Measurements from ENCODE around the gene CTRB1.
"Not testable (repeated sequence)": the region's sequence is repeated elsewhere in the genome, so short reads cannot be mapped to it uniquely, and the experiment has no call there.

The CTRB1 gene

DNA sequence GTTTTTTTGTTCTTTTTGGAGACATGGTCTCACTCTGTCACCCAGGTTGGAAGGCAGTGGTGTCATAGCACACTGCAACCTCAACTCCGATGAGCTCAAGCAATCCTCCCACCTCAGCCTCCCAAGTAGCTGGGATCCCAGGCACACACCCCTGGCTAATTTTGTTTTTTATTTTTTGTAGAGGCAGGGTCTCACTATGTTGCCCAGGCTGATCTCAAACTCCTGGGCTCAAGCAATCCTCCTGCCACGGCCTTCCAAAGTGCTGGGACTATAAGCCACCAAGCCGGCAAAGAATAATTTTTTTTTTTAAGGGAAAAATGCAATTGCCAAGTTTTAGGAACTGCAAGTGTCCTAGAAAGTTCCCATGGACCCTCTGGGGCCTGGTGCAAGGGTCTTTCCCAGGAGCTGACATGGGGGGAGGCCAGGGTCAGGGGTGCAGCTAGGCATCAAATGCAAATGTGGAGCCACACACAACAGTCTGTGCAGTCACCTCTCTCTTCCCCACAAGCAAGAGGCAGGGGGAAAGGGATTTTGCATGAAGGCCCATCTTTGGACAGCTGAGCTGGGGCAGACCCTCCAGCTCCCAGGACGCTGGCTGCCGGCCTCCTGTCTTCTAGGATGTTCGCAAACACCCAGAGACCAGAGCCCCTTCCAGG, 52.8 kb downstream of the CTRB1 start:
- no peak for TF ChIP-seq CTCF (IDR thresholded peaks at IDR 0.05)
- no peak overlapping the region for H3K27ac ChIP-seq
- no peak for DNase-seq (ENCODE audit: low spot score)
- H3K4me3 ChIP-seq = no peak overlapping the region

DNA sequence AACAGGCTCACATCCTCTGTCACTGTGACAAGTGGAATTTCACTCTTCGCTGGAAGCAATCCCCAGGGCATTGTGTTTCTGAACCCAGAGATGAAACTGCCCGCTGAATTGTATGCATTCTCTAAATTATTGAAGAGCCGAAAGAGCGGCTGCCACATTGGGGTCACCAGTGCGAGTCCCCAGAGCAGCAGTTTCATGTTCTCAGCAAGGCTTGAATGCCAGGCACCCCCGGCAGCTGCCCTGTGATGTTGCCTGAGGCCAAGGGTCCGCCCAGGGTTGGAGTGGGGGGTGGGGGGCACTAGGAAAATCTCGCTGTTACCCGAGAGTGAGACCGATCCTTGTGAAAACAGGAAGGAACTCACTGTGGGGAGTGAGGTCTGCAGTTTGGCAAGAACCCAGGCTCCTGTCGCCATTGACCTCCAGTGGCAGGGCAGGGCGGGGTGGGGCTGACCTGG, 53.3 kb downstream of the CTRB1 start:
- TF ChIP-seq CTCF (IDR thresholded peaks at IDR 0.05) = no peak
- DNase-seq (ENCODE audit: low spot score) = no peak
- no peak overlapping the region for H3K4me3 ChIP-seq
- no peak overlapping the region for H3K27ac ChIP-seq

DNA sequence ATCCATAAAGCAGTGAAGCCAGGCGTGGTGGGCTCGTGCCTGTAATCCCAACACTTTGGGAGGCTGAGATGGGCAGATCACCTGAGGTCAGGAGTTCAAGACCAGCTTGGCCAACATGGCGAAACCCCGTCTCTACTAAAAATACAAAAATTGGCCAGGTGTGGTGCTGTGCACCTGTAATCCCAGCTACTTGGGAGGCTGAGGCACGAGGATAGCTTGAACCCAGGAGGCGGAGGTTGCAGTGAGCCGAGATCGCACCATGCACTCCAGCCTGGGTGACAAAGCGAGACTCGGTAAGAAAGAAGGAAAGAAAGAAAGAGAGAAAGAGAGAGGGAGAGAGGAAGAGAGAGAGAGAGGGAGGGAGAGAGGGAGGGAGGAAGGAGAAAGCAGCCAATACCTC, 53.8 kb downstream of the CTRB1 start:
- not testable (repeated sequence) for H3K4me3 ChIP-seq; H3K27ac ChIP-seq; DNase-seq (ENCODE audit: low spot score)

DNA sequence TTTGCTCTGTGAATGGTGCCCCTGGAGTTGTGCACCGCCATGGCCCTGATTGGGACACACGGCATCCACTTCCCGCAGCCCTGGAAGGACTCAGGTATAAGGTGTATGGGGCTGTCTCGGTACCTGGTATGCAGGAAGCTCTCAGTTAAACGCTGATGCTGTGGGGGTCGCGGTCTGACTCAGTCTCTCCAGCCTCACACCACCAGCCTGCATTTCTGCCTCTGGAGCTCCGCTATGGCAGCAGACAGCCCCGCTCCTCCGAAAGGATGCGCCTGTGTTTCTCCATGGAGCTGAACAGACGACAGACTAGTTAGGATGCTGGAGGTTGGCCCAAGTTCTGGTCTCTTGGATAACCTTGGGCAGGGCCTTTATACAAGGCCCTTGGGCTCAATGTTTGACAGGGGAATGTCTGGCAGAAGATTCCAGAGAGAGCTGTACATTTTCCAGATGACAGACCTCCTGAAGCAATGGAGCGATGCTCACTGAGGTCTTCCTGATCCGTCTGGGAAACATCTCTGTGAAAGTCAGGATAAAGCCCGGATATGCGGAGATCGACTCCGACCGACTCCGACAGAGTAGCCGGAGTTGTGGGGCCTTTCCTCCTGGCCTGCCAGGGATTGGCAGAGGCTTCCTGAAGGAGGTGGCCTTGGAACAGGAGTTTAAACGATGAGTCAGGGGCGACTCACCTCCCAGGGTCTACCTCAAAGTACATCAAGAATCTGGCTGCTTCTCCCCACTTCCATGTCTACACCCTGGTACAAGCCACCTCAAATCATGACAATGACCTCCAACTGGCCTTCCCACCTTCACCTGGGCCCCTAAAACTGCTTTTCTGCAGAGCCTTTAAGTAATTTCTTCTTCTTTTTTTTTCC, 54.5 kb downstream of the CTRB1 start:
- no peak for TF ChIP-seq CTCF (IDR thresholded peaks at IDR 0.05)
- H3K4me3 ChIP-seq = no peak overlapping the region
- DNase-seq (ENCODE audit: low spot score) = no peak
- no peak overlapping the region for H3K27ac ChIP-seq

All from coronary artery (tissue), 2 donors.